ENCODE results near the gene MYCBP. TPM values are rescaled to one million over a fixed set of nuclear protein-coding genes. Genes with fewer than 3 reads are reported as not detected.

MYCBP gene
- polyA plus RNA-seq, 1 donor = 18.3 TPM

DNA sequence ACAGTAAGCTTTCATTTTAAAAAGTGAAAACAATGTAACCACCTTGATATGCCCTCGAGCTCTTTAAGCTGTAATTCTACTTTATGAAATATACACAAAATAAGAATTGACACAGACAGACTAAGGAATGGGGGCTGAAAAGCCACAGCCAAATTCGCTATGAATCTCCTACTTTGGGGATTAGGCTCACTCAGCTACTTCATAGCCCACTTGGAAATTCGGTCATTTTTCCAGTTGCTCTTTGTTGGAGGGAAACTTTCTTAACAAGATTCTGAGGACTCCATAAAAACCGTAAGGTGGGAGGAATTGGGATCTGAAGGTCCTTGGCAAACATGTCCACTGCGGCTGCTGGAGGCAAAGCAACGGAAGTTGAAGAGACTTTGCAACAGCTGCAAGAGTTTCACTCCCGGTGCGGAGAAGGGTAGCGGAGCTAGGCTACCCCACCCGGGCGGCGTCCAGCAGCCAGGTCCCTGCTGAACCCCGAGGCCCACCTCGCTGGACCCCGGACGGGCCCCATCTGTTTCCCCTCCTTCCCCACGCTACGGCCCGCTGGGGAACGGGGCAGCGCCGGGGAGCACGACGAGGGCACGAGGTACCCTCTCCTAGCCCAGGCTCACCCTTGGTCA lies 634 bp downstream of the MYCBP start:
- peak in 1 of 2 donors; percentile 25 for DNase-seq

DNA sequence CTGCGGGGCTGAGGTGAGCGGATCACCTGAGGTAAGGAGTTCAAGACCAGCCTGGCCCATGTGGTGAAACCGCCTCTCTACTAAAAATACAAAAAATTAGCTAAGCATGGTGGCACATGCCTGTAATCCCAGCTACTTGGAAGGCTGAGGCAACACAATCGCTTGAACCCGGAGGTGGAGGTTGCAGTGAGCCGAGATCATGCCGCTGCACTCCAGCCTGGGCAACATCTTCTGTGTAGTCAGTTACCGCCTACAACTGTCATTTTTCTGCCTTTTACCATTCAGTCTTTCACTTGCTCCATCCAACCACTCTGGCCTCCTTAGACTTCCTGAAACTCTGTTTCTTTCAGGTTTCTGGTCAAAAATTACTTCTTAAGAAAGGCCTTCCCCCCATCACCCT lies 2.2 kb downstream of the MYCBP start:
- DNase-seq = no peak
- no peak overlapping the region for H3K4me3 ChIP-seq (ENCODE audit: low read length)
- H3K9me3 ChIP-seq (ENCODE audit: control insufficient read depth, low read depth, low read length) = no peaks in the 10 kb centered on the region
- WGBS (ENCODE audit: insufficient coverage, low lambda C conversion rate) = 67% methylated on average over 1 of the region's 8 CpGs
- H3K27me3 ChIP-seq (ENCODE audit: control insufficient read depth, insufficient read depth, low read length) = no peaks in the 10 kb centered on the region
- H3K4me1 ChIP-seq (ENCODE audit: control insufficient read depth, insufficient read depth, low read length) = no peaks in the 10 kb centered on the region
- H3K27ac ChIP-seq (ENCODE audit: low read length) = no peak overlapping the region
- H3K36me3 ChIP-seq (ENCODE audit: control insufficient read depth, insufficient read depth, low read length) = peaks cover 3% of the 10 kb centered on the region

More for the DNA sequence above, 634 bp downstream of the MYCBP start:
- Histone ChIP-seq H3K27ac (ENCODE audit: low read length) (no peak overlapping the region), H3K4me3 (ENCODE audit: low read length) (peak overlapping the region; percentile 92), H3K36me3 (ENCODE audit: control insufficient read depth, insufficient read depth, low read length) (no peaks in the 10 kb centered on the region), H3K4me1 (ENCODE audit: control insufficient read depth, insufficient read depth, low read length) (no peaks in the 10 kb centered on the region), H3K27me3 (ENCODE audit: control insufficient read depth, insufficient read depth, low read length) (no peaks in the 10 kb centered on the region), H3K9me3 (ENCODE audit: control insufficient read depth, low read depth, low read length) (no peaks in the 10 kb centered on the region)
- WGBS (ENCODE audit: insufficient coverage, low lambda C conversion rate) = no CpG with 5 or more reads among the region's 25 CpGs

DNA sequence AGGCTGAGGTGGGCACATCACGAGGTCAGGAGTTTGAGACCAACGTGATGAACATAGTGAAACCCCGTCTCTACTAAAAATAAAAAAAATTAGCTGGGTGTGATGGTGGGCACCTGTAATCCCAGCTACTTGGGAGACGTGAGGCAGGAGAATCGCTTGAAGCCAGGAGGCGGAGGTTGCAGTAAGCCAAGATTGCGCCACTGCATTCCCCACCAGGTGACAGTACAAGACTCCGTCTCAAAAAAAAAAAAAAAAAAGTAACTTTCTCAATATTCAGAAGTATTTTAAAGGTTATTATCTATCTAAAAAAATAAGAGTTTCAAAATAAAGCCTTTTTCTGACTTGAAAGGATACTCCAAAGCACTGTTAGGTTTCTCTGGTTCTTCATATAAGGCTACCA lies 5.9 kb downstream of the MYCBP start:
- no peak overlapping the region for H3K4me3 ChIP-seq (ENCODE audit: low read length)
- no peaks in the 10 kb centered on the region for H3K27me3 ChIP-seq (ENCODE audit: control insufficient read depth, insufficient read depth, low read length)
- H3K36me3 ChIP-seq (ENCODE audit: control insufficient read depth, insufficient read depth, low read length) = peaks cover 8% of the 10 kb centered on the region
- 60% methylated on average over 1 of the region's 8 CpGs for WGBS (ENCODE audit: insufficient coverage, low lambda C conversion rate)
- no peaks in the 10 kb centered on the region for H3K9me3 ChIP-seq (ENCODE audit: control insufficient read depth, low read depth, low read length)
- H3K4me1 ChIP-seq (ENCODE audit: control insufficient read depth, insufficient read depth, low read length) = no peaks in the 10 kb centered on the region
- no peak for DNase-seq
- H3K27ac ChIP-seq (ENCODE audit: low read length) = no peak overlapping the region

DNA sequence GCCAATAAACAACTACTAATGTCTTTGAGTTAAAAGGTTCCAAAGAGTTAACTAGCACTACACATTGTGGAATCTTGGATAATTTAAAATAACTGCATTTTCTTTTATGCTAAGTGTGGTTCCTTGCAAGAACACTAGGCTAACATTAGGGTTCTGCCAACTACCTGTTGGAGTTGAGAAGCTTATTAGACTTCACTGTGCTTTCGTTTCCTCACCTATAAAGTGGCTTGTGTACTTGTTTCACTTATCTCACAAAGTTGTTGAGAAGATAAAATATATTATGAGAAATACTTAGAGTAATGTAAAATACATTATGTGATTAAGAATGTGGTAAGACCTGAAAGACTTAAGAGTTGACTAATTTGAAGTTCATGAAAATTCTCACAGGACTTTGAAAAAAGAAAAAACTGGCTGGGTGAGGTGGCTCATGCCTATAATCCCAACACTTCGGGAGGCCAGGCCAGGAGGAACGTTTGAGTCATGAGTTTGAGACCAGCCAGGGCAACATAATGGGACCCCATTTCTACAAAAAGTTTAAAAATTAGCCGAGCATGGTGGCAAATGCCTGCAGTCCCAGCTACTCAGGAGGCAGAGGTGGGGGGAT lies 7.9 kb downstream of the MYCBP start:
- no peaks in the 10 kb centered on the region for H3K27me3 ChIP-seq (ENCODE audit: control insufficient read depth, insufficient read depth, low read length)
- H3K4me1 ChIP-seq (ENCODE audit: control insufficient read depth, insufficient read depth, low read length) = peaks cover 3% of the 10 kb centered on the region
- 100% methylated on average over 1 of the region's 4 CpGs for WGBS (ENCODE audit: insufficient coverage, low lambda C conversion rate)
- DNase-seq = no peak
- peaks cover 8% of the 10 kb centered on the region for H3K36me3 ChIP-seq (ENCODE audit: control insufficient read depth, insufficient read depth, low read length)
- H3K4me3 ChIP-seq (ENCODE audit: low read length) = no peak overlapping the region
- no peak overlapping the region for H3K27ac ChIP-seq (ENCODE audit: low read length)
- H3K9me3 ChIP-seq (ENCODE audit: control insufficient read depth, low read depth, low read length) = no peaks in the 10 kb centered on the region

DNA sequence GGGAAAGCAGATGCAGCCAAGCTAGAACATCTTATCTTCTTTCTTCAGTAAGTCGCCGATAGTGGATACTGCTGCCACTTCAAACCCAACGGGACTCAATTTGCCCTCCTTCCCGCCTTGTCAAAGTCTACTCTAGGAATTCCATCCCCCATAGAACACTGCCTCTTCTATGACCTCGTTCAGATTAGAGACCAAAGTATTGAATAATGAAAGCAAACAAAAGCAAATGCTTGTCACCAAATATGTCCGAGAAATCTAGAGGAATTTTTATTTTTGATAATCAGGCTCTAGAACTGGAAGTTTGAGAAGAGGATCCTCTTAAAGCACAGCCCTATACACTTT lies 12.7 kb downstream of the MYCBP start:
- peak in 1 of 2 donors; percentile 49 for DNase-seq
- Histone ChIP-seq H3K4me1 (ENCODE audit: control insufficient read depth, insufficient read depth, low read length) (peaks cover 12% of the 10 kb centered on the region), H3K27ac (ENCODE audit: low read length) (peak overlapping the region; percentile 80), H3K9me3 (ENCODE audit: control insufficient read depth, low read depth, low read length) (no peaks in the 10 kb centered on the region), H3K27me3 (ENCODE audit: control insufficient read depth, insufficient read depth, low read length) (no peaks in the 10 kb centered on the region), H3K4me3 (ENCODE audit: low read length) (peak overlapping the region; percentile 97), H3K36me3 (ENCODE audit: control insufficient read depth, insufficient read depth, low read length) (peaks cover 15% of the 10 kb centered on the region)
- 10% methylated on average over 2 of the region's 6 CpGs for WGBS (ENCODE audit: insufficient coverage, low lambda C conversion rate)

DNA sequence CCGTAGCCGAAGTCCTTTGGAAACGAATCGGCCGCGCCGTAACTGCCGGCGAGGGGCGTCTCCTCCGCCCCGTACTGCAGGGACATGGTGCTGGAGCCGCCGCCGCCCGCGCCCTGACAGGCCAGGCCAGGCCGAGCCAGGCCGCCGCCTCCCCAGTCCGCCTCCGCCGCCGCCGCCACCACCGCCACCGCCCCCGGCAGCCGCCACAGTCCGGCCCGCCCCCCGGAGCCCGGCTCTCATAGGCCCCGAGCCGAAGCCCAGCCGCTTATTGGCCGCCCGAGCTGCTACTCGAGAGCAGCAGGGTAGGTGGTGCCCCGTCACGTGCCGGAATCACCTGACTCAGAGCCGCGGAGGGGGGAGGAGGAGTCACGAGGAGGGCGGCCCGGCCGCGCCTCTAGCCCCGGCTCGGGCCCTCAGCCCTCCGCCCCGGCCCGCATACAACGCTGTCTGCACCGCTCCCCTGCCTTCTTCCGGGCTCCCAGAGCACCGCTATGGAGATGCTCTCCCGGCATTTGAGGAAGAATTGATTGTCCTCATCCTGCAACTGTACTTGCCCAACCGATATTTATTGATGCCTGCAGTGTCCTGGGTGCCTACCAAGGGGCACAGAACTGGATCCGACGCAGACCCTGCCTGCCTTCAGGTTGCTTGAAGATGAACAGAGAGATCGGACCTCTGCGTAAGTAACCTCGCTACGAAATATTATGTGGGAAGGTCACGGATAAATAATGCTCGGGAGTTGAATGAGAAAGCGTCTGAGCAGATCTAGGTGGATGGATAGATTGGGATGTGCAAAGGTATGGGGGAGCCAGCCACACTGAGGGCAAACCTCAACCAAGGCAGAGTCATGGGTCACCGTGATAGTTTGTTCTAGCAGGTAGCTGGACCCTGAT lies 13.3 kb downstream of the MYCBP start, which contains the start of gene RRAGC:
RRAGC (minus strand) TSS at position 212 of the 893 bp plus-strand sequence; CDS start at position 86, 126 bp downstream.
- Histone ChIP-seq H3K27ac (ENCODE audit: low read length) (peak within 1 kb of the TSS; percentile 80), H3K4me1 (ENCODE audit: control insufficient read depth, insufficient read depth, low read length) (peaks cover 12% of the 10 kb centered on the region), H3K4me3 (ENCODE audit: low read length) (peak within 1 kb of the TSS; percentile 97), H3K36me3 (ENCODE audit: control insufficient read depth, insufficient read depth, low read length) (peaks cover 19% of the 10 kb centered on the region), H3K27me3 (ENCODE audit: control insufficient read depth, insufficient read depth, low read length) (no peaks in the 10 kb centered on the region), H3K9me3 (ENCODE audit: control insufficient read depth, low read depth, low read length) (no peaks in the 10 kb centered on the region)
- peak; percentile 98 to 99 for DNase-seq
- no CpG with 5 or more reads among the region's 70 CpGs for WGBS (ENCODE audit: insufficient coverage, low lambda C conversion rate)

DNA sequence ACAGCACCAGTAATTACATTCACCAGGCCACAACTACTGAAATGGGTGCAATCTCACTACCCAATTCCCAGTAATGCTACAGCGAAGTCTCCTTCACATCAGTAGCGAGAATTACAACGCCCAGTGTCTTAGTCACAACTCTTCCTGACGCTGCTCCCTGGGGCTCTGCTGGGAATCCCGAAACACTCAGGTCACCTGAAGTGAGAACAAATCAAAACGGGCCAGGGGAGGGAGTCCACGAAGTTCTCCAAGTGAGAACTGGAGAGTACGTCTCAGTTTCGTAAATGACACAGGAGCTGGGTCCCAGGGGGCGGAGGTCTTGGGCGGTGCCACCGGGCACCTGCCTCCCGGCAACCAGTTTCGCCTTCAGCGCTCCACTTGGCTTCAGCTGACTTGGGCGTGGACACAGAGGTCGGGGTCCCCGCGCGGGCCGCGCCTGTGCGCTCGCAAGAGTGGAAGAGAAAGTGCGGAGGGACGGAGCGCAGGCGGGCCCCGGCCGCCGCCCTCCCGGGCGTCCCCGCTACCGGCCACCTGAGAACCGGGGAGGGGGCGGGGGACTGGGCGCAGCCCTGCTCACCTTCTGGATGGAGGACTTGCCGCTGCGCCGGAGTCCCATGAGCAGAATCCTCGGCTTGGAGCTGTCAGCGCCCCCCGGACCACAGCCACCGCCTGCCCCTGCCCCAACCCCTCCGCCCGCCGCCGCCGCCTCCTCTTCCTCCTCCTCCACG lies 14.2 kb downstream of the MYCBP start:
- Histone ChIP-seq H3K27me3 (ENCODE audit: control insufficient read depth, insufficient read depth, low read length) (no peaks in the 10 kb centered on the region), H3K9me3 (ENCODE audit: control insufficient read depth, low read depth, low read length) (no peaks in the 10 kb centered on the region), H3K4me3 (ENCODE audit: low read length) (peak overlapping the region; percentile 55), H3K36me3 (ENCODE audit: control insufficient read depth, insufficient read depth, low read length) (peaks cover 25% of the 10 kb centered on the region), H3K4me1 (ENCODE audit: control insufficient read depth, insufficient read depth, low read length) (peaks cover 12% of the 10 kb centered on the region), H3K27ac (ENCODE audit: low read length) (peak overlapping the region; percentile 73)
- WGBS (ENCODE audit: insufficient coverage, low lambda C conversion rate) = no CpG with 5 or more reads among the region's 51 CpGs
- peak; percentile 74 to 88 for DNase-seq

DNA sequence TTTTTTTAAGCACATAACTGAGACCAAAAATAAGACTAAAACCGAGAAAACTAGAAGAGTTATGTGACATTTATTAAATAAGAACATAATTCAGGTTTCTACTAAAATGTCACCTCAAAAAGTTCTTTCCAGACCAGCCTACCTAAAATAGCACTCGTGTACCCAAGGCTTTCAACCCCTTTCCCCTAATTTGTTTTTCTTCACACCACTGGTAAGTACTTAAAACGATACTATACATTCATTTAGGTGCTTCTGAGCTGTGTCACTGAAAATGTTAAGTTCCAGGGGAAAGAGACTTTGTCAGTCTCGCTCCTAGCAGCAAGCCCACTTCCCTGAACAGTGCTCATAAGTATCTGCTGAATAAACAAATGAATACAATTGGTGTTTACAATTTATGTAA lies 20.4 kb downstream of the MYCBP start:
- 76% methylated on average over 3 of the region's 4 CpGs for WGBS (ENCODE audit: insufficient coverage, low lambda C conversion rate)
- Histone ChIP-seq H3K4me3 (ENCODE audit: low read length) (no peak overlapping the region), H3K27ac (ENCODE audit: low read length) (no peak overlapping the region), H3K27me3 (ENCODE audit: control insufficient read depth, insufficient read depth, low read length) (no peaks in the 10 kb centered on the region), H3K4me1 (ENCODE audit: control insufficient read depth, insufficient read depth, low read length) (peaks cover 6% of the 10 kb centered on the region), H3K36me3 (ENCODE audit: control insufficient read depth, insufficient read depth, low read length) (peaks cover 56% of the 10 kb centered on the region), H3K9me3 (ENCODE audit: control insufficient read depth, low read depth, low read length) (no peaks in the 10 kb centered on the region)
- no peak for DNase-seq

DNA sequence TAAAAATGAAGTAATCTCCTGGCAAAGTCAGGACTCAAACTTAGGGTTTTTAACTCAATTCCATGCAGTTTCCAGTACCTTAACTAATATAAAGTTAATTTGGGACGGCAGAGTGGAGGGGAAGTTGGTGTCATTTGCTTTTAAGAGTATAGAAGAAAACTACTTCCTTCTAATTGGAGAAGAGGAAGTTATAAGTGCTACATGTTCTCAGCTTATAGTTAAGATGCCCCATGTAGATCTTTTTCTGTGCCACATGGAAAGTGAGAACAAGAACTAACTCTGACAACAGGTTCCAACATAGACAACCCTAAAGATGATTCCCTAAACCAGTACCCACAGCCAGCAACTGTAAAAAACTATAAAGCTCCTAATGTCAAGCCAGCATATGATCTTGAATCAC lies 25.1 kb downstream of the MYCBP start:
- no peaks in the 10 kb centered on the region for H3K27me3 ChIP-seq (ENCODE audit: control insufficient read depth, insufficient read depth, low read length)
- no peak overlapping the region for H3K4me3 ChIP-seq (ENCODE audit: low read length)
- peaks cover 60% of the 10 kb centered on the region for H3K36me3 ChIP-seq (ENCODE audit: control insufficient read depth, insufficient read depth, low read length)
- H3K4me1 ChIP-seq (ENCODE audit: control insufficient read depth, insufficient read depth, low read length) = no peaks in the 10 kb centered on the region
- WGBS (ENCODE audit: insufficient coverage, low lambda C conversion rate) = 80% methylated on average over 1 of the region's 1 CpG
- no peak for DNase-seq
- H3K9me3 ChIP-seq (ENCODE audit: control insufficient read depth, low read depth, low read length) = no peaks in the 10 kb centered on the region
- no peak overlapping the region for H3K27ac ChIP-seq (ENCODE audit: low read length)

DNA sequence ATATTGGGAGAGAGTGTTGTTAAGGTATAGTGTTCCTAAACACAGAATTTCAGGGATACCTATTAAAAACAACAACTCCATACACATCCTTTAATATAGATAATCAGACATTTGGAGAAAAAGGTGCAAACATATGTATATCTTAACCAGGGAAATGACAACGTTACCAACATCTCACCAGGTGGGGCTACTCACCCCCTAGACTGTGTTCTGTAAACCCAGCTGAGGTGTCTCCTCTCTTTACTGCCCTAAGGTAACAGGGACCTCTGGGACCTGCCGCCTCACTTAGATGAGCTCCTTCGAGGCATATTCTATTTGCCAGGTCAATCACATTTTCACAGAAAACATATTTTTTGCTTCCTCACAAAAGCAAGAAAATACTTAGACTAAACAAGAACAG lies 26.9 kb downstream of the MYCBP start:
- no peaks in the 10 kb centered on the region for H3K4me1 ChIP-seq (ENCODE audit: control insufficient read depth, insufficient read depth, low read length)
- no peaks in the 10 kb centered on the region for H3K9me3 ChIP-seq (ENCODE audit: control insufficient read depth, low read depth, low read length)
- H3K27me3 ChIP-seq (ENCODE audit: control insufficient read depth, insufficient read depth, low read length) = no peaks in the 10 kb centered on the region
- H3K36me3 ChIP-seq (ENCODE audit: control insufficient read depth, insufficient read depth, low read length) = peaks cover 60% of the 10 kb centered on the region
- DNase-seq = no peak
- WGBS (ENCODE audit: insufficient coverage, low lambda C conversion rate) = 80% methylated on average over 1 of the region's 3 CpGs
- no peak overlapping the region for H3K27ac ChIP-seq (ENCODE audit: low read length)
- H3K4me3 ChIP-seq (ENCODE audit: low read length) = no peak overlapping the region

Measured in large intestine (tissue), 3 donors.